Osteoblast (primary cell): ENCODE data around the gene DLG2. TPM values are rescaled to one million over a fixed set of nuclear protein-coding genes. Genes with fewer than 3 reads are reported as not detected.

Source experiments
- DNase-seq: peaks from one replicate; pipeline ENCODE4 v3.0.0; 2011; ENCODE audit warnings: low spot score, mixed read lengths; ENCODE audit not compliant: insufficient read length; ENCODE audit errors: missing footprints
- H2AFZ ChIP-seq: 2 replicates; pipeline ENCODE4 v1.6.0; 2011; ENCODE audit warnings: mild to moderate bottlenecking, low read length
- H3K27ac ChIP-seq: 2 replicates; pipeline ENCODE4 v1.5.1; 2011; ENCODE audit warnings: mild to moderate bottlenecking, low read depth, low read length, moderate library complexity
- H3K27me3 ChIP-seq: 2 replicates; pipeline ENCODE4 v1.6.0; 2012; ENCODE audit warnings: mild to moderate bottlenecking, control low read depth, inconsistent platforms, low read length, moderate library complexity; ENCODE audit not compliant: insufficient read depth
- H3K36me3 ChIP-seq: 2 replicates; pipeline ENCODE4 v1.5.1; 2011; ENCODE audit warnings: mild to moderate bottlenecking, low read length, control low read depth, moderate library complexity; ENCODE audit not compliant: insufficient read depth
- H3K4me1 ChIP-seq: 2 replicates; pipeline ENCODE4 v1.5.1; 2011; ENCODE audit warnings: mild to moderate bottlenecking, low read length, control low read depth, moderate library complexity; ENCODE audit not compliant: insufficient read depth
- H3K4me2 ChIP-seq: 2 replicates; pipeline ENCODE4 v1.6.0; 2011; ENCODE audit warnings: mild to moderate bottlenecking, low read length; ENCODE audit not compliant: insufficient read depth
- H3K4me3 ChIP-seq: fragments of 200-600 bp; sonication (generic); 3 replicates; pipeline ENCODE4 v1.5.1; 2012; ENCODE audit warnings: mild to moderate bottlenecking, low read length, inconsistent platforms; ENCODE audit not compliant: insufficient read depth
- H3K79me2 ChIP-seq: 2 replicates; pipeline ENCODE4 v1.6.0; 2012; ENCODE audit warnings: mild to moderate bottlenecking, low read length, control low read depth, inconsistent platforms; ENCODE audit not compliant: insufficient read depth
- H3K9me3 ChIP-seq: 2 replicates; pipeline ENCODE4 v1.5.1; 2011; ENCODE audit warnings: low read depth, low read length, control low read depth
- H4K20me1 ChIP-seq: 2 replicates; pipeline ENCODE4 v1.6.0; 2012; ENCODE audit warnings: mild to moderate bottlenecking, low read length, control low read depth; ENCODE audit not compliant: insufficient read depth
- total RNA-seq: library from RNA; depleted of rRNA; stranded (reverse); fragments of >200 nt; gene quantifications from 2 replicates; pipeline ENCODE4 v1.2.3, GENCODE V29; 2012
- TF ChIP-seq, protein P1 (sequence below): IDR thresholded peaks from 2 replicates; pipeline ENCODE4 v1.5.1; 2011; ENCODE audit warnings: mild to moderate bottlenecking, low read depth, low read length, moderate library complexity; ENCODE audit errors: extremely low read depth

Gene DLG2
- total RNA-seq, 1 donor = 3.3 TPM

DNA sequence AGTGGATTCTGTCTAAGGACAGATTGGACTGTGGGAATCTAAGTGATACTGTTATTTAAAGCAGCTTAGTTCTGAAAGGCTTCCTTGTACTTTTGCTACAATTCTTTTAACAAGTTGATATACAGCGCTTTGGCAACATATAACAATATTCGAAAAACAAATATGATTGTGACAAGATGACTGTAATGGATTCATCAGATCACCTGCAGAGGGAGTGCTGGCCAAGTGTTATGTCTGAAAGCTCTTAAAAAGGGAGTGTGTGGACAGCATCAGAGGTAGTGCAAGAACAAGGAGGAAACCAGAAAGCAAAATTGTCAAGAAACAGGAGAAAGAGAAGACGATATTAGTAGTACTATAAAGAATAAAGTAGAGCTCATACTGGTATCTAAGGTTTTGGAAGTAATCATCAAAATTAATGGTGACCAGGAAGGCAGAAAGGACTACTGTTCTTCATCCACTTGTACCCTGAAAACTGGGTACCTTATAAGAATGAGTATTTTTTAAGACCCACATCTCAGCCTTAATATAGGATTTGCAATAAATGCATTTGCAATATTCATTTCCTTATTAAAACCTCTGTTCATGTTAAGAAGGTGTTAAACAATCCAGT lies 1229.0 kb downstream of the DLG2 start:
- H2AFZ ChIP-seq = no peak overlapping the region
- H3K4me1 ChIP-seq = no peaks in the 10 kb centered on the region
- H3K27ac ChIP-seq = no peak overlapping the region
- H3K79me2 ChIP-seq = no peaks in the 10 kb centered on the region
- H3K36me3 ChIP-seq = no peaks in the 10 kb centered on the region
- no peak for DNase-seq
- H4K20me1 ChIP-seq = no peaks in the 10 kb centered on the region
- H3K9me3 ChIP-seq = no peaks in the 10 kb centered on the region
- H3K4me3 ChIP-seq = no peak overlapping the region
- H3K27me3 ChIP-seq = no peaks in the 10 kb centered on the region
- H3K4me2 ChIP-seq = no peak overlapping the region
- TF ChIP-seq, protein P1, sequence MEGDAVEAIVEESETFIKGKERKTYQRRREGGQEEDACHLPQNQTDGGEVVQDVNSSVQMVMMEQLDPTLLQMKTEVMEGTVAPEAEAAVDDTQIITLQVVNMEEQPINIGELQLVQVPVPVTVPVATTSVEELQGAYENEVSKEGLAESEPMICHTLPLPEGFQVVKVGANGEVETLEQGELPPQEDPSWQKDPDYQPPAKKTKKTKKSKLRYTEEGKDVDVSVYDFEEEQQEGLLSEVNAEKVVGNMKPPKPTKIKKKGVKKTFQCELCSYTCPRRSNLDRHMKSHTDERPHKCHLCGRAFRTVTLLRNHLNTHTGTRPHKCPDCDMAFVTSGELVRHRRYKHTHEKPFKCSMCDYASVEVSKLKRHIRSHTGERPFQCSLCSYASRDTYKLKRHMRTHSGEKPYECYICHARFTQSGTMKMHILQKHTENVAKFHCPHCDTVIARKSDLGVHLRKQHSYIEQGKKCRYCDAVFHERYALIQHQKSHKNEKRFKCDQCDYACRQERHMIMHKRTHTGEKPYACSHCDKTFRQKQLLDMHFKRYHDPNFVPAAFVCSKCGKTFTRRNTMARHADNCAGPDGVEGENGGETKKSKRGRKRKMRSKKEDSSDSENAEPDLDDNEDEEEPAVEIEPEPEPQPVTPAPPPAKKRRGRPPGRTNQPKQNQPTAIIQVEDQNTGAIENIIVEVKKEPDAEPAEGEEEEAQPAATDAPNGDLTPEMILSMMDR = peak; percentile 44

DNA sequence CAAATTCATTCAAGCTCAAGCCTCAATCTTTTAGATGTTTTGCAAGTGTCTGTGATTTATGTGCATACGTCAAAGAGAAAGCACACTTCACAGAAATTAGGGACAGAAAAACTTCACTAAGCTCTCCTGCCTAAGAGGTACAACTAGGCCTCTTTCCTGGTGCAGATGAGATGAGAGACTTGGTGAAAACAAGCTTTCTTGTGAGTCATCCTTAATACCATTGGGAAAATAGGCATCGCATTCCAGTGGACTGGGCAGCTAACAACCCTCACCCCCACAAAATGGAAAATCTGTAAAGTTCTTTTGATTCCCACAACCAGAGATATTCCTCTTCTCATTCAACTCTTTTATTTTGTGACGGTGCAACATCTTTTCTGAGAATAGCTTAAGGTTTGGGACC lies 1230.6 kb downstream of the DLG2 start:
- Histone ChIP-seq H3K4me3 (no peak overlapping the region), H3K36me3 (no peaks in the 10 kb centered on the region), H3K27ac (no peak overlapping the region), H3K79me2 (no peaks in the 10 kb centered on the region), H2AFZ (no peak overlapping the region), H3K9me3 (no peaks in the 10 kb centered on the region), H3K4me2 (no peak overlapping the region), H4K20me1 (no peaks in the 10 kb centered on the region), H3K27me3 (no peaks in the 10 kb centered on the region), H3K4me1 (no peaks in the 10 kb centered on the region)
- no peak for DNase-seq
- TF ChIP-seq, protein P1 = no peak

DNA sequence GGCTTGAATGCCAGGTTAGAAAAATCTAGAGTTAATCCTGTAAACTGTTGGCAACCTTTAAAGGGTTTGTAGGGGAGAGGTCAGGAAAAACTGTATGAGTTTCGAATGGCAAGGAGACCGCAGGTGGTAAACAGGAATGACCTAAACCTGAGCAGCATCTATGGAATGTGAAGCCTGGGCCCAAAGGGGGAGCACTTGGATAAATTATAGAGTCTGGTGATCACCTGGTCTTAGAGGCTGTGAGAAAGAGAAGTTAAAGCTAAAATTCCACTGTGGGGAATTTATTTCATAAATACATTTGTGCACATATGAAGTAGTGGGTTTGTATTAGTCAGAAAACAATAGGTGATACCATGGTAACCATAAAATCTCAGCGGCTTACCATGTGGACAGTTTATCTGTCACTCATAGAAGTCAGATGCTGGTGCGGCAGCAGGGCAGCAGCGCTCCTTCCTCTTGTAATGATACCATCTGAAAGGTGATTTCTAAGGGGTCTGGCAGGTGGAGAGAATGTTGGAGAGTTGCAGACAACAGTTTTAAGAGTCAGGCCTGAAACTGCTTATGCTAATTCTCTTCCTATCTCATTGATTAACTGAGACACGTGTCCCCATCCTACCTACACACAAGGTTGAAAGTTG lies 1236.6 kb downstream of the DLG2 start:
- no peaks in the 10 kb centered on the region for H3K9me3 ChIP-seq
- H4K20me1 ChIP-seq = no peaks in the 10 kb centered on the region
- H3K4me1 ChIP-seq = no peaks in the 10 kb centered on the region
- no peaks in the 10 kb centered on the region for H3K27me3 ChIP-seq
- H3K27ac ChIP-seq = no peak overlapping the region
- H3K36me3 ChIP-seq = no peaks in the 10 kb centered on the region
- no peak overlapping the region for H3K4me3 ChIP-seq
- TF ChIP-seq, protein P1 = no peak
- H3K4me2 ChIP-seq = no peak overlapping the region
- no peak overlapping the region for H2AFZ ChIP-seq
- H3K79me2 ChIP-seq = no peaks in the 10 kb centered on the region
- DNase-seq = no peak

DNA sequence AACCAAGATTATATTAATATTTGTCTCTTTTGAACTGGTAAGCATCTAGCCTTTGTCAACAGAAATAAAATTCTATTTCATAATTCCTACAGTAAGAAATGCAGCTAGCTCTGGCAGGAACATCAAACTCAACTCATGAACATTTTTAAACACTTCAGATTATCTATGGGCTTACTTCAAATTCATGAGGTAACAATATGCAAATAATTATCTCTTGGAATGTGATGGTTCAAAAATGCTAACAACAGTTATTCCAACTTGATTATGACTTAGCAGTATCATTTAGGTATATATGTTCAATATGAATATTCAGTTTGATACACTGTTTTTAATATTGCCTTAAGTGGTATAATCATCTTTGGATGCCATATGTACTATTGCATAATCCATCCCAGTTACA lies 1237.4 kb downstream of the DLG2 start:
- Histone ChIP-seq H3K4me2 (no peak overlapping the region), H3K4me1 (no peaks in the 10 kb centered on the region), H3K36me3 (no peaks in the 10 kb centered on the region), H3K27ac (no peak overlapping the region), H3K4me3 (no peak overlapping the region), H3K27me3 (no peaks in the 10 kb centered on the region), H4K20me1 (no peaks in the 10 kb centered on the region), H3K79me2 (no peaks in the 10 kb centered on the region), H2AFZ (no peak overlapping the region), H3K9me3 (no peaks in the 10 kb centered on the region)
- TF ChIP-seq, protein P1 = no peak
- no peak for DNase-seq
